Measurements from ENCODE around the gene GNS. TPM values are rescaled to one million over a fixed set of nuclear protein-coding genes. Genes with fewer than 3 reads are reported as not detected.

The GNS gene
- total RNA-seq, 1 experiment from 2014 or later = 74.9 TPM

- H2AFZ ChIP-seq = no peak overlapping the region
- no peaks in the 10 kb centered on the region for H3K27me3 ChIP-seq (ENCODE audit: insufficient read depth, low read depth)
- H3K27ac ChIP-seq = no peak overlapping the region
- H3K36me3 ChIP-seq (ENCODE audit: low read depth) = peaks cover 14% of the 10 kb centered on the region; the same call in 1 of the 2 replicates
- no TSS peak for BruUV-seq (replicated peaks)
- no peaks in the 10 kb centered on the region for H3K9me3 ChIP-seq (ENCODE audit: insufficient read depth, low read depth)
- H3K4me2 ChIP-seq = no peak overlapping the region
- no peaks in the 10 kb centered on the region for H3K9me2 ChIP-seq (ENCODE audit: insufficient read depth)
- no peak for DNase-seq
- no peak overlapping the region for H3K4me3 ChIP-seq
- H3K4me1 ChIP-seq (replicated peaks; ENCODE audit: insufficient read depth) = peaks cover 10% of the 10 kb centered on the region
- ChIA-PET POLR2A (ENCODE audit: unreplicated experiment) (no interaction called here), CTCF (no interaction called here)
- H4K20me1 ChIP-seq (ENCODE audit: insufficient read depth) = no peaks in the 10 kb centered on the region
- TF ChIP-seq, protein P1, sequence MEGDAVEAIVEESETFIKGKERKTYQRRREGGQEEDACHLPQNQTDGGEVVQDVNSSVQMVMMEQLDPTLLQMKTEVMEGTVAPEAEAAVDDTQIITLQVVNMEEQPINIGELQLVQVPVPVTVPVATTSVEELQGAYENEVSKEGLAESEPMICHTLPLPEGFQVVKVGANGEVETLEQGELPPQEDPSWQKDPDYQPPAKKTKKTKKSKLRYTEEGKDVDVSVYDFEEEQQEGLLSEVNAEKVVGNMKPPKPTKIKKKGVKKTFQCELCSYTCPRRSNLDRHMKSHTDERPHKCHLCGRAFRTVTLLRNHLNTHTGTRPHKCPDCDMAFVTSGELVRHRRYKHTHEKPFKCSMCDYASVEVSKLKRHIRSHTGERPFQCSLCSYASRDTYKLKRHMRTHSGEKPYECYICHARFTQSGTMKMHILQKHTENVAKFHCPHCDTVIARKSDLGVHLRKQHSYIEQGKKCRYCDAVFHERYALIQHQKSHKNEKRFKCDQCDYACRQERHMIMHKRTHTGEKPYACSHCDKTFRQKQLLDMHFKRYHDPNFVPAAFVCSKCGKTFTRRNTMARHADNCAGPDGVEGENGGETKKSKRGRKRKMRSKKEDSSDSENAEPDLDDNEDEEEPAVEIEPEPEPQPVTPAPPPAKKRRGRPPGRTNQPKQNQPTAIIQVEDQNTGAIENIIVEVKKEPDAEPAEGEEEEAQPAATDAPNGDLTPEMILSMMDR (conservative IDR thresholded peaks at IDR 0.05) = no peak
- no peak for TF ChIP-seq EZH2 (IDR thresholded peaks at IDR 0.05; ENCODE audit: low read depth)
- H3F3A ChIP-seq (ENCODE audit: insufficient read depth, low read depth) = peaks cover 14% of the 10 kb centered on the region
- peaks cover 36% of the 10 kb centered on the region for H3K79me2 ChIP-seq (ENCODE audit: low read depth)
- intact Hi-C loops (cut with micrococcal nuclease; ENCODE audit: unreplicated experiment) = no loop called here
Measured at GRCh38 chr12:64685605-64686004, 73.6 kb downstream of the GNS start.

GRCh38 chr12:64685050-64685449, 74.2 kb downstream of the GNS start:
- peaks cover 14% of the 10 kb centered on the region; the same call in 1 of the 2 replicates for H3K36me3 ChIP-seq (ENCODE audit: low read depth)
- POLR2A ChIA-PET (ENCODE audit: unreplicated experiment) = no interaction called here

DNA sequence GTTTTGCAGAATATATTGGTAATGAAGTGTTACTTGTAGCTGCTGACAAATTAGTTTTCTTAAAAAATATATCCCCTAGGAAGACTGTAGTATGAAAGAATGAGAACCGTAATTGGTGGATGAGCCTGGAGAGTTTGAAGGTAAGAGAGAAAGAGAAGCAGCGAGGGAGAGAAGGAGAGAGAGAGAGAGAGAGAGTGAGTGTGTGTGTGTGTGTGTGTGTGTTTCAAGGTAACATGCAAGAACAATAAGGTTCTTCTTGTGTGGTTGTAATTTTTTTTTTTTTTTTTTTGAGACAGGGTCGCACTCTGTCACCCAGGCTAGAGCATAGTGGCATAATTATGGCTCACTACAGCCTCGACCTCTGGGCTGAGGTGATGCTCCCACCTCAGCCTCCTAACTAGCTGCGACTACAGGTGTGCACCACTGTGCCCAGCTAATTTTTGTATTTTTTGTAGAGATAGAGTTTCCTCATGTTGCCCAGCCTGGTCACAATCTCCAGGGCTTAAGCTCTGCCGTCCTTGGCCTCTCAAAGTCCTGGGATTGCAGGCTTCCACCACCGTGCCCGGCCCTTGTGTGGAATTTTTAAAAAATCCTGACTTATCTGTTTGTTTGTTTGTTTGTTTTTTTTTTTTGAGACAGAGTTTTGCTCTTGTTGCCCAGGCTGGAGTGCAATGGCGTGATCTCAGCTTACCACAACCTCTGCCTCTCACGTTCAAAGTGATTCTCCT, 75.2 kb downstream of the GNS start:
- H3K36me3 ChIP-seq (ENCODE audit: low read depth) = peaks cover 11% of the 10 kb centered on the region; the same call in 1 of the 2 replicates
- no peak overlapping the region for H3K4me2 ChIP-seq
- CTCF ChIA-PET = no interaction called here
- no peak overlapping the region for H3K4me3 ChIP-seq
- H3K27ac ChIP-seq = no peak overlapping the region
- H3F3A ChIP-seq (ENCODE audit: insufficient read depth, low read depth) = peaks cover 30% of the 10 kb centered on the region
- H3K27me3 ChIP-seq (ENCODE audit: insufficient read depth, low read depth) = no peaks in the 10 kb centered on the region
- intact Hi-C loops (cut with micrococcal nuclease; ENCODE audit: unreplicated experiment) = no loop called here
- H3K9me3 ChIP-seq (ENCODE audit: insufficient read depth, low read depth) = no peaks in the 10 kb centered on the region
- no peaks in the 10 kb centered on the region for H4K20me1 ChIP-seq (ENCODE audit: insufficient read depth)
- peaks cover 26% of the 10 kb centered on the region for H3K4me1 ChIP-seq (replicated peaks; ENCODE audit: insufficient read depth)
- POLR2A ChIA-PET (ENCODE audit: unreplicated experiment) = no interaction called here
- no peaks in the 10 kb centered on the region for H3K9me2 ChIP-seq (ENCODE audit: insufficient read depth)
- TF ChIP-seq, protein P1 (conservative IDR thresholded peaks at IDR 0.05) = no peak
- no peak overlapping the region for H2AFZ ChIP-seq
- DNase-seq = no peak
- H3K79me2 ChIP-seq (ENCODE audit: low read depth) = peaks cover 45% of the 10 kb centered on the region
- BruUV-seq (replicated peaks) = no TSS peak

More at GRCh38 chr12:64685050-64685449, 74.2 kb downstream of the GNS start:
- intact Hi-C loops (cut with micrococcal nuclease; ENCODE audit: unreplicated experiment) = no loop called here
- no TSS peak for BruUV-seq (replicated peaks)
- H3K9me3 ChIP-seq (ENCODE audit: insufficient read depth, low read depth) = no peaks in the 10 kb centered on the region
- H3K4me3 ChIP-seq = no peak overlapping the region
- H3K27me3 ChIP-seq (ENCODE audit: insufficient read depth, low read depth) = no peaks in the 10 kb centered on the region
- peaks cover 20% of the 10 kb centered on the region for H3F3A ChIP-seq (ENCODE audit: insufficient read depth, low read depth)
- no peaks in the 10 kb centered on the region for H4K20me1 ChIP-seq (ENCODE audit: insufficient read depth)
- no peak for DNase-seq
- H2AFZ ChIP-seq = no peak overlapping the region
- H3K27ac ChIP-seq = no peak overlapping the region
- H3K4me2 ChIP-seq = no peak overlapping the region
- no peaks in the 10 kb centered on the region for H3K9me2 ChIP-seq (ENCODE audit: insufficient read depth)
- peaks cover 15% of the 10 kb centered on the region for H3K4me1 ChIP-seq (replicated peaks; ENCODE audit: insufficient read depth)
- CTCF ChIA-PET = no interaction called here
- peaks cover 41% of the 10 kb centered on the region for H3K79me2 ChIP-seq (ENCODE audit: low read depth)
- no peak for TF ChIP-seq EZH2 (IDR thresholded peaks at IDR 0.05; ENCODE audit: low read depth)
- TF ChIP-seq, protein P1 (conservative IDR thresholded peaks at IDR 0.05) = no peak

Measured in PC-9 (cell line).